A549 (cell line): ENCODE data around the gene AGTRAP.

ENCODE experiments used
- CEBPB ChIP-seq, 2 experiments: fragments of >200 bp in 1 of 2; sonication (Bioruptor Twin) in 1 of 2; formaldehyde crosslinking in 1 of 2; IDR thresholded peaks; 2 replicates each; pipeline ENCODE4 v1.6.1; 2012 to 2016
- EP300 ChIP-seq, 2 experiments: fragments of >200 bp; sonication (Bioruptor Twin); formaldehyde crosslinking; IDR thresholded peaks; 2 replicates in 1 of 2; 3 replicates in 1 of 2; pipeline ENCODE4 v1.6.1; 2016 to 2017
- HOXA7 ChIP-seq: fragments of 250-450 bp; sonication (Bioruptor Pico); IDR thresholded peaks from 2 replicates; pipeline ENCODE4 v1.5.0; 2020; ENCODE audit warnings: mild to moderate bottlenecking, moderate library complexity
- JUNB ChIP-seq: fragments of >200 bp; sonication (Bioruptor Twin); formaldehyde crosslinking; IDR thresholded peaks from 2 replicates; pipeline ENCODE4 v1.6.1; 2016
- POLR2A ChIP-seq: IDR thresholded peaks from 2 replicates; pipeline ENCODE4 v1.6.1; 2012; ENCODE audit warnings: mild to moderate bottlenecking, low read length
- RFX5 ChIP-seq: fragments of 450-650 bp; IDR thresholded peaks from 2 replicates; pipeline ENCODE4 v1.7.1; 2014; ENCODE audit warnings: antibody characterized with exemption, mild to moderate bottlenecking, moderate library complexity
- TP53 ChIP-seq: fragments of 250-450 bp; sonication (Bioruptor Pico); IDR thresholded peaks from 2 replicates; pipeline ENCODE4 v1.5.0; 2021; ENCODE audit warnings: mild to moderate bottlenecking, moderate library complexity
- TF ChIP-seq, protein P1 (sequence below): fragments of >200 bp; sonication (Bioruptor Twin); formaldehyde crosslinking; IDR thresholded peaks from 3 replicates; pipeline ENCODE4 v1.5.1; 2016
- TF ChIP-seq, protein P2 (sequence below): fragments of 200-600 bp; sonication (generic); IDR thresholded peaks from 2 replicates; pipeline ENCODE4 v1.6.1; 2016; ENCODE audit warnings: antibody characterized with exemption, mild to moderate bottlenecking, moderate library complexity

DNA sequence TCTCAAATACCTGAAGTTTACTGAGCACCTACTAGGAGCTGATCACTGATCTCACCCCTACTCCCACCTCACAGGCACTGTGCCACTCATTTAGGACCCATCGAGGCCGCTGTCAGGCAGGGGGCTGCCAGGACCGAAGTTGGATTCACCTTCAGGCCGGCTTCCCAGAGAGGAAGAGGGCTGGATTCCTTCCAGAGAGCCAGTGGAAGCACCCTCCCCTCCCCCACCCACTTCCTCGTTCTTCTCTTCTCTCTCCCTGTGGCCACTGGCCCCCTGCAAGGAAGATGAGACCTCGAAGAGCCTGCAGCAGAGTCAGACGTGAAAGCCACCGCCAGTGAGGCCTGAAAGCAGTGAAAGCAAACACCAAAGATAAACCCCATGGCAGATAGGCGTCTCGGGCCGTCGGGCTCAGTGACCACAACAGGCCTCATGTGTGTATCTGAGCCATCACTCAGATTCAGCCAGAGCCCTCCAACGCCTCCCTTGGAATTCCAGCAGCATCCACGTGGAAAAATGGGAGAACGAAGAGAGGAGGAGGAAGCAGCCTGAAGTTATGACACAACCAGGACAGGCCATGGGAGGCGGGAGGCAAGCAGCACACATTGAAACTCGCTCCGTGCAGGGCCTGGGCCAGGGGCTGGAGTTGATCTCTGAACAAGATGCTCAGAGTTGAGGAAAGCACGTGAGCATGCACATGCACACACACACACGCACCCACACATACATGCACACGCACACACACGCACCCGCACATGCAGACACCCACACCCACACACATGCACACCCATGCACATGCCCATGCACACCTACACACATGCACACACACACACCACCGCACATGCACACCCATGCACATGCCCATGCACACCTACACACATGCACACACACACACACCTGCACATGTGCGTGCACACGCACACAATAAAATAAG is 6.2 kb upstream of the AGTRAP start:
- TF ChIP-seq, protein P1, sequence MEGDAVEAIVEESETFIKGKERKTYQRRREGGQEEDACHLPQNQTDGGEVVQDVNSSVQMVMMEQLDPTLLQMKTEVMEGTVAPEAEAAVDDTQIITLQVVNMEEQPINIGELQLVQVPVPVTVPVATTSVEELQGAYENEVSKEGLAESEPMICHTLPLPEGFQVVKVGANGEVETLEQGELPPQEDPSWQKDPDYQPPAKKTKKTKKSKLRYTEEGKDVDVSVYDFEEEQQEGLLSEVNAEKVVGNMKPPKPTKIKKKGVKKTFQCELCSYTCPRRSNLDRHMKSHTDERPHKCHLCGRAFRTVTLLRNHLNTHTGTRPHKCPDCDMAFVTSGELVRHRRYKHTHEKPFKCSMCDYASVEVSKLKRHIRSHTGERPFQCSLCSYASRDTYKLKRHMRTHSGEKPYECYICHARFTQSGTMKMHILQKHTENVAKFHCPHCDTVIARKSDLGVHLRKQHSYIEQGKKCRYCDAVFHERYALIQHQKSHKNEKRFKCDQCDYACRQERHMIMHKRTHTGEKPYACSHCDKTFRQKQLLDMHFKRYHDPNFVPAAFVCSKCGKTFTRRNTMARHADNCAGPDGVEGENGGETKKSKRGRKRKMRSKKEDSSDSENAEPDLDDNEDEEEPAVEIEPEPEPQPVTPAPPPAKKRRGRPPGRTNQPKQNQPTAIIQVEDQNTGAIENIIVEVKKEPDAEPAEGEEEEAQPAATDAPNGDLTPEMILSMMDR: no peak
- TF ChIP-seq JUNB: no peak
- TF ChIP-seq CEBPB (IDR thresholded peaks at IDR 0.05): no peak
- TF ChIP-seq POLR2A: no peak
- TF ChIP-seq TP53 (CRISPR knock-in tag): no peak
- TF ChIP-seq EP300 (IDR thresholded peaks at IDR 0.05): no peak
- TF ChIP-seq HOXA7 (CRISPR knock-in tag): no peak
- TF ChIP-seq, protein P2, sequence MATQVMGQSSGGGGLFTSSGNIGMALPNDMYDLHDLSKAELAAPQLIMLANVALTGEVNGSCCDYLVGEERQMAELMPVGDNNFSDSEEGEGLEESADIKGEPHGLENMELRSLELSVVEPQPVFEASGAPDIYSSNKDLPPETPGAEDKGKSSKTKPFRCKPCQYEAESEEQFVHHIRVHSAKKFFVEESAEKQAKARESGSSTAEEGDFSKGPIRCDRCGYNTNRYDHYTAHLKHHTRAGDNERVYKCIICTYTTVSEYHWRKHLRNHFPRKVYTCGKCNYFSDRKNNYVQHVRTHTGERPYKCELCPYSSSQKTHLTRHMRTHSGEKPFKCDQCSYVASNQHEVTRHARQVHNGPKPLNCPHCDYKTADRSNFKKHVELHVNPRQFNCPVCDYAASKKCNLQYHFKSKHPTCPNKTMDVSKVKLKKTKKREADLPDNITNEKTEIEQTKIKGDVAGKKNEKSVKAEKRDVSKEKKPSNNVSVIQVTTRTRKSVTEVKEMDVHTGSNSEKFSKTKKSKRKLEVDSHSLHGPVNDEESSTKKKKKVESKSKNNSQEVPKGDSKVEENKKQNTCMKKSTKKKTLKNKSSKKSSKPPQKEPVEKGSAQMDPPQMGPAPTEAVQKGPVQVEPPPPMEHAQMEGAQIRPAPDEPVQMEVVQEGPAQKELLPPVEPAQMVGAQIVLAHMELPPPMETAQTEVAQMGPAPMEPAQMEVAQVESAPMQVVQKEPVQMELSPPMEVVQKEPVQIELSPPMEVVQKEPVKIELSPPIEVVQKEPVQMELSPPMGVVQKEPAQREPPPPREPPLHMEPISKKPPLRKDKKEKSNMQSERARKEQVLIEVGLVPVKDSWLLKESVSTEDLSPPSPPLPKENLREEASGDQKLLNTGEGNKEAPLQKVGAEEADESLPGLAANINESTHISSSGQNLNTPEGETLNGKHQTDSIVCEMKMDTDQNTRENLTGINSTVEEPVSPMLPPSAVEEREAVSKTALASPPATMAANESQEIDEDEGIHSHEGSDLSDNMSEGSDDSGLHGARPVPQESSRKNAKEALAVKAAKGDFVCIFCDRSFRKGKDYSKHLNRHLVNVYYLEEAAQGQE: no peak
- TF ChIP-seq RFX5: no peak
